Measurements from ENCODE around the gene GUF1.

DNA sequence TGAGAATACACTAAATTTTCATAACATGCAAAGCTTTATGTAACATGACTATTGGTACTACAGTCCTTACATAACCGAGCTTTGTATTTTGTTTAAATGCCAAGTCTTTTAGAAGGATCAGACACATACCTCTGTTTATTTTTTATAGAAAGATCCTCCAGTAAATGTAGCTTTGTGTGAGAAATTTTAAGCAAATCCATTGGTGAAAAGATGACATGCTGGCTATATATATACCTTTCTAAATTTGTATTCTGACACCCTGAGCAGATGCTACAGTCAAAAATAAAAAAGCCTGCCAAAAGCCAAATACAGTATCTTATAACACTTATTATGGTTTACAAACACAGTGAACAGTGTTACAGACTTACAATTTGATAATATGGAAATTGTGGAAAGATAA, 26.8 kb upstream of the GUF1 start, which contains the start of gene YIPF7:
- no peak for TF ChIP-seq EP300 (IDR thresholded peaks at IDR 0.05; ENCODE audit: borderline replicate concordance)
- no peak for TF ChIP-seq RAD21 (IDR thresholded peaks at IDR 0.05; ENCODE audit: low read depth)
- TF ChIP-seq, protein P1, sequence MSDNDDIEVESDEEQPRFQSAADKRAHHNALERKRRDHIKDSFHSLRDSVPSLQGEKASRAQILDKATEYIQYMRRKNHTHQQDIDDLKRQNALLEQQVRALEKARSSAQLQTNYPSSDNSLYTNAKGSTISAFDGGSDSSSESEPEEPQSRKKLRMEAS (IDR thresholded peaks at IDR 0.05): no peak
- no peak for TF ChIP-seq TEAD4 (IDR thresholded peaks at IDR 0.05)
- TF ChIP-seq TAF1 (IDR thresholded peaks at IDR 0.05; ENCODE audit: low read depth): no peak
